SJCRH30 (cell line): Measurements from ENCODE around the gene ATP6V1B1. TPM values are rescaled to one million over a fixed set of nuclear protein-coding genes. Genes with fewer than 3 reads are reported as not detected.

Experiments
- DNase-seq, 2 experiments: peaks; one replicate each; pipeline ENCODE4 v3.0.0-alpha.2; 2015 to 2020
- H3K27ac ChIP-seq: fragments of 250-450 bp; sonication (Bioruptor Pico); 2 replicates; pipeline ENCODE4 v1.5.1; 2020; ENCODE audit warnings: mild to moderate bottlenecking, moderate library complexity
- H3K27me3 ChIP-seq: fragments of 250-450 bp; sonication (Bioruptor Pico); 2 replicates; pipeline ENCODE4 v1.5.1; 2020; ENCODE audit warnings: mild to moderate bottlenecking, moderate library complexity
- H3K36me3 ChIP-seq: fragments of 250-450 bp; sonication (Bioruptor Pico); 2 replicates; pipeline ENCODE4 v1.5.1; 2020; ENCODE audit warnings: mild to moderate bottlenecking, moderate library complexity
- H3K4me1 ChIP-seq: fragments of 250-450 bp; sonication (Bioruptor Pico); 2 replicates; pipeline ENCODE4 v1.5.1; 2020; ENCODE audit warnings: mild to moderate bottlenecking, moderate library complexity
- H3K4me3 ChIP-seq: fragments of 250-450 bp; sonication (Bioruptor Pico); 2 replicates; pipeline ENCODE4 v1.5.1; 2020; ENCODE audit warnings: mild to moderate bottlenecking, moderate library complexity
- H3K9me3 ChIP-seq: fragments of 250-450 bp; sonication (Bioruptor Pico); replicated peaks from 2 replicates; pipeline ENCODE4 v1.5.1; 2020; ENCODE audit warnings: mild to moderate bottlenecking, moderate library complexity
- total RNA-seq: library from RNA; depleted of rRNA; stranded (reverse); fragments of >200 nt; shearing (Covaris generic); gene quantifications from 2 replicates; pipeline ENCODE4 v1.2.3, GENCODE V29; 2014

ATP6V1B1 gene
- total RNA-seq, 1 experiment from 2014 or later = 1.6 TPM

GRCh38 chr2:70958759-70959158 is 23.1 kb downstream of the ATP6V1B1 start:
- Histone ChIP-seq H3K4me3 (no peak overlapping the region), H3K36me3 (no peaks in the 10 kb centered on the region), H3K4me1 (no peaks in the 10 kb centered on the region), H3K27me3 (no peaks in the 10 kb centered on the region), H3K9me3 (no peaks in the 10 kb centered on the region), H3K27ac (no peak overlapping the region)
- no peak for DNase-seq

GRCh38 chr2:70959271-70959761 is 23.6 kb downstream of the ATP6V1B1 start:
- no peak overlapping the region for H3K4me3 ChIP-seq
- no peak overlapping the region for H3K27ac ChIP-seq
- no peaks in the 10 kb centered on the region for H3K9me3 ChIP-seq
- DNase-seq = no peak
- H3K27me3 ChIP-seq = no peaks in the 10 kb centered on the region
- H3K36me3 ChIP-seq = no peaks in the 10 kb centered on the region
- no peaks in the 10 kb centered on the region for H3K4me1 ChIP-seq

- DNase-seq = no peak
- no peak overlapping the region for H3K4me3 ChIP-seq
- H3K4me1 ChIP-seq = no peaks in the 10 kb centered on the region
- H3K27me3 ChIP-seq = no peaks in the 10 kb centered on the region
- no peaks in the 10 kb centered on the region for H3K36me3 ChIP-seq
- no peak overlapping the region for H3K27ac ChIP-seq
- H3K9me3 ChIP-seq = no peaks in the 10 kb centered on the region
Observed at GRCh38 chr2:70959851-70960832, 24.4 kb downstream of the ATP6V1B1 start.

GRCh38 chr2:70960833-70961647 is 25.3 kb downstream of the ATP6V1B1 start:
- no peak for DNase-seq
- Histone ChIP-seq H3K4me1 (no peaks in the 10 kb centered on the region), H3K27me3 (no peaks in the 10 kb centered on the region), H3K4me3 (no peak overlapping the region), H3K9me3 (no peaks in the 10 kb centered on the region), H3K36me3 (no peaks in the 10 kb centered on the region), H3K27ac (no peak overlapping the region)

- Histone ChIP-seq H3K4me1 (no peaks in the 10 kb centered on the region), H3K4me3 (no peak overlapping the region), H3K36me3 (no peaks in the 10 kb centered on the region), H3K27me3 (no peaks in the 10 kb centered on the region), H3K27ac (no peak overlapping the region), H3K9me3 (no peaks in the 10 kb centered on the region)
- DNase-seq = no peak
Observed at GRCh38 chr2:70961648-70961994, 25.9 kb downstream of the ATP6V1B1 start.

- H3K36me3 ChIP-seq = no peaks in the 10 kb centered on the region
- no peak for DNase-seq
- no peaks in the 10 kb centered on the region for H3K27me3 ChIP-seq
Observed at GRCh38 chr2:70962211-70962884, 26.6 kb downstream of the ATP6V1B1 start.

GRCh38 chr2:70962885-70963878 is 27.5 kb downstream of the ATP6V1B1 start:
- no peaks in the 10 kb centered on the region for H3K4me1 ChIP-seq
- H3K36me3 ChIP-seq = no peaks in the 10 kb centered on the region
- H3K27me3 ChIP-seq = no peaks in the 10 kb centered on the region
- H3K27ac ChIP-seq = no peak overlapping the region
- no peak for DNase-seq
- no peaks in the 10 kb centered on the region for H3K9me3 ChIP-seq
- H3K4me3 ChIP-seq = no peak overlapping the region

More at GRCh38 chr2:70962211-70962884, 26.6 kb downstream of the ATP6V1B1 start:
- H3K4me3 ChIP-seq = no peak overlapping the region
- H3K4me1 ChIP-seq = no peaks in the 10 kb centered on the region
- H3K27ac ChIP-seq = no peak overlapping the region
- no peaks in the 10 kb centered on the region for H3K9me3 ChIP-seq

GRCh38 chr2:70964133-70964532 is 28.4 kb downstream of the ATP6V1B1 start:
- Histone ChIP-seq H3K4me1 (no peaks in the 10 kb centered on the region), H3K27me3 (no peaks in the 10 kb centered on the region), H3K36me3 (no peaks in the 10 kb centered on the region), H3K4me3 (no peak overlapping the region), H3K9me3 (no peaks in the 10 kb centered on the region), H3K27ac (no peak overlapping the region)
- DNase-seq = no peak

- H3K9me3 ChIP-seq = no peaks in the 10 kb centered on the region
- H3K4me3 ChIP-seq = no peak overlapping the region
- no peaks in the 10 kb centered on the region for H3K36me3 ChIP-seq
- H3K4me1 ChIP-seq = no peaks in the 10 kb centered on the region
- no peak for DNase-seq
- H3K27ac ChIP-seq = no peak overlapping the region
- H3K27me3 ChIP-seq = no peaks in the 10 kb centered on the region
Observed at GRCh38 chr2:70964596-70965386, 29.1 kb downstream of the ATP6V1B1 start.

- no peak for DNase-seq
- no peak overlapping the region for H3K4me3 ChIP-seq
Observed at GRCh38 chr2:70965506-70965905, 29.8 kb downstream of the ATP6V1B1 start.

GRCh38 chr2:70966681-70967080 is 31.0 kb downstream of the ATP6V1B1 start:
- no peaks in the 10 kb centered on the region for H3K36me3 ChIP-seq
- DNase-seq = no peak
- H3K27ac ChIP-seq = no peak overlapping the region
- H3K9me3 ChIP-seq = no peaks in the 10 kb centered on the region
- H3K4me1 ChIP-seq = no peaks in the 10 kb centered on the region
- no peaks in the 10 kb centered on the region for H3K27me3 ChIP-seq
- no peak overlapping the region for H3K4me3 ChIP-seq

More at GRCh38 chr2:70965506-70965905, 29.8 kb downstream of the ATP6V1B1 start:
- no peaks in the 10 kb centered on the region for H3K9me3 ChIP-seq
- H3K36me3 ChIP-seq = no peaks in the 10 kb centered on the region
- no peak overlapping the region for H3K27ac ChIP-seq
- H3K27me3 ChIP-seq = no peaks in the 10 kb centered on the region
- no peaks in the 10 kb centered on the region for H3K4me1 ChIP-seq

- H3K27ac ChIP-seq = no peak overlapping the region
- H3K27me3 ChIP-seq = no peaks in the 10 kb centered on the region
- no peak overlapping the region for H3K4me3 ChIP-seq
- no peaks in the 10 kb centered on the region for H3K9me3 ChIP-seq
- no peaks in the 10 kb centered on the region for H3K4me1 ChIP-seq
- DNase-seq = no peak
- H3K36me3 ChIP-seq = no peaks in the 10 kb centered on the region
Observed at GRCh38 chr2:70967189-70967588, 31.5 kb downstream of the ATP6V1B1 start.

GRCh38 chr2:70974592-70974991 is 38.9 kb downstream of the ATP6V1B1 start:
- Histone ChIP-seq H3K9me3 (no peaks in the 10 kb centered on the region), H3K27ac (no peak overlapping the region), H3K36me3 (no peaks in the 10 kb centered on the region), H3K4me3 (no peak overlapping the region), H3K4me1 (no peaks in the 10 kb centered on the region), H3K27me3 (no peaks in the 10 kb centered on the region)
- DNase-seq = no peak
